C4-2B (cell line): ENCODE results near the gene OAS1.

ENCODE experiments used
- CTCF ChIP-seq: fragments of 450-650 bp; conservative IDR thresholded peaks from 2 replicates; pipeline ENCODE4 v1.5.1; 2017; ENCODE audit warnings: mild to moderate bottlenecking
- ZFX ChIP-seq: fragments of 450-650 bp; IDR thresholded peaks from 2 replicates; pipeline ENCODE4 v1.6.1; 2017

- TF ChIP-seq CTCF (no peak), ZFX (no peak)
Observed at GRCh38 chr12:112892856-112893255, 13.9 kb upstream of the OAS1 start.
